K562 (cell line): ENCODE data around the gene FNBP1. TPM values are rescaled to one million over a fixed set of nuclear protein-coding genes. Genes with fewer than 3 reads are reported as not detected.
A peak's percentile ranks its signal among the peaks of the same experiment; 100 is the strongest.

Experiments
- CEBPB ChIP-seq: fragments of 450-650 bp; IDR thresholded peaks from 2 replicates; pipeline ENCODE4 v1.6.1; 2016; ENCODE audit warnings: missing genetic modification characterization, missing compliant biosample characterization
- CREBBP ChIP-seq: IDR thresholded peaks from one replicate; pipeline ENCODE4 v1.6.1; 2012; ENCODE audit warnings: low read depth, mild to moderate bottlenecking, control low read depth, inconsistent platforms, low read length
- EGR1 ChIP-seq: fragments of 450-650 bp; conservative IDR thresholded peaks from 2 replicates; pipeline ENCODE4 v1.6.1; 2017; ENCODE audit warnings: mild to moderate bottlenecking
- EP300 ChIP-seq: IDR thresholded peaks from 2 replicates; pipeline ENCODE4 v1.6.1; 2012; ENCODE audit warnings: low read length, improper control_type of control experiment
- FOXP1 ChIP-seq: sonication (generic); formaldehyde crosslinking; IDR thresholded peaks from 2 replicates; pipeline ENCODE4 v1.8.0; 2022; ENCODE audit warnings: mild to moderate bottlenecking, missing genetic modification reagents
- KAT7 ChIP-seq: sonication (generic); formaldehyde crosslinking; IDR thresholded peaks from 2 replicates; pipeline ENCODE4 v1.8.0; 2022; ENCODE audit warnings: missing genetic modification reagents, mild to moderate bottlenecking, borderline replicate concordance
- NR4A1 ChIP-seq, 2 experiments: fragments of 250-450 bp in 1 of 2; fragments of 450-650 bp in 1 of 2; sonication (Bioruptor Pico) in 1 of 2; IDR thresholded peaks; 2 replicates each; pipeline versions ENCODE4 v1.4.0 to v1.6.1; 2016 to 2020; ENCODE audit warnings: mild to moderate bottlenecking in 2 of 2, missing compliant biosample characterization in 1 of 2, missing genetic modification characterization in 1 of 2, moderate library complexity in 1 of 2
- NUFIP1 ChIP-seq: fragments of 450-650 bp; IDR thresholded peaks from 2 replicates; pipeline ENCODE4 v1.6.1; 2018; ENCODE audit not compliant: partially characterized antibody
- PHB2 ChIP-seq: fragments of 450-650 bp; IDR thresholded peaks from 2 replicates; pipeline ENCODE4 v1.6.1; 2017; ENCODE audit warnings: low read depth
- POLR2AphosphoS2 ChIP-seq: IDR thresholded peaks from 2 replicates; pipeline ENCODE4 v1.6.1; 2012; ENCODE audit warnings: low read length, improper control_type of control experiment
- RBM22 ChIP-seq: fragments of 200-400 bp; formaldehyde crosslinking; IDR thresholded peaks from 2 replicates; pipeline ENCODE4 v1.6.1; 2018; ENCODE audit warnings: low read length, low read depth; ENCODE audit not compliant: poor library complexity, severe bottlenecking
- TCF7L2 ChIP-seq: fragments of 150-350 bp; IDR thresholded peaks from 2 replicates; pipeline ENCODE4 v1.6.1; 2016; ENCODE audit warnings: low read depth, mild to moderate bottlenecking, low read length, moderate library complexity
- YY1 ChIP-seq, 3 experiments: IDR thresholded peaks; 2 replicates each; pipeline ENCODE4 v1.6.1; 2011; ENCODE audit warnings: low read length in 2 of 3, mild to moderate bottlenecking in 2 of 3, moderate library complexity in 2 of 3, borderline replicate concordance in 1 of 3, control low read depth in 1 of 3, low read depth in 1 of 3; ENCODE audit not compliant: insufficient read depth in 3 of 3, insufficient replicate concordance in 2 of 3, control insufficient read depth in 1 of 3, insufficient read length in 1 of 3; ENCODE audit errors: extremely low read depth in 1 of 3
- ZNF134 ChIP-seq: fragments of 250-450 bp; sonication (Bioruptor Pico); conservative IDR thresholded peaks from 2 replicates; pipeline ENCODE4 v1.4.0; 2020
- ZNF408 ChIP-seq: fragments of 250-450 bp; sonication (Bioruptor Pico); IDR thresholded peaks from 2 replicates; pipeline ENCODE4 v1.4.0; 2020; ENCODE audit warnings: low read depth, mild to moderate bottlenecking, moderate library complexity
- ZNF431 ChIP-seq: sonication (generic); formaldehyde crosslinking; IDR thresholded peaks from 2 replicates; pipeline ENCODE4 v1.8.0; 2022; ENCODE audit warnings: mild to moderate bottlenecking, missing genetic modification reagents
- ZNF695 ChIP-seq: fragments of 450-650 bp; formaldehyde crosslinking; IDR thresholded peaks from 2 replicates; pipeline ENCODE4 v1.4.0; 2020; ENCODE audit warnings: mild to moderate bottlenecking, moderate library complexity
- polyA plus RNA-seq, 8 experiments: library from polyadenylated mRNA; depleted of rRNA in 4 of 8; stranded (reverse) in 5 of 8; unstranded in 3 of 8; fragments of >200 nt; fragmentation: Nextera tagmentation in 2 of 8; fragmentation: Illumina TruSeq in 1 of 8; extraction: Ambion mirVana in 2 of 8; extraction: Trizol in 1 of 8; gene quantifications; 2 replicates each; pipeline versions ENCODE4 v1.2.1 to v1.2.3, GENCODE V29; 2011 to 2014; ENCODE audit warnings: inconsistent platforms in 1 of 8, missing spikeins in 1 of 8
- total RNA-seq, 7 experiments: library from RNA; depleted of rRNA in 6 of 7; stranded (reverse); fragments of >200 nt in 6 of 7; fragmentation: Illumina TruSeq in 2 of 7; extraction: Trizol in 2 of 7; gene quantifications; 2 replicates each; pipeline versions ENCODE4 v1.2.1 to v1.2.3, GENCODE V29; 2011 to 2021; ENCODE audit warnings: low replicate concordance in 1 of 7
- TF ChIP-seq, protein P1 (sequence below): fragments of 450-650 bp; formaldehyde crosslinking; conservative IDR thresholded peaks from 2 replicates; pipeline ENCODE4 v1.4.0; 2022; ENCODE audit warnings: mild to moderate bottlenecking, missing genetic modification characterization
- TF ChIP-seq, protein P2 (sequence below), 2 experiments: IDR thresholded peaks in 1 of 2; conservative IDR thresholded peaks in 1 of 2; 2 replicates each; pipeline ENCODE4 v1.6.1; 2016; ENCODE audit warnings: low read depth in 2 of 2, mild to moderate bottlenecking in 1 of 2, missing compliant biosample characterization in 1 of 2, missing genetic modification characterization in 1 of 2, moderate library complexity in 1 of 2
- TF ChIP-seq, protein P3 (sequence below), 2 experiments: IDR thresholded peaks; 2 replicates each; pipeline ENCODE4 v1.6.1; 2011; ENCODE audit warnings: borderline replicate concordance in 1 of 2, control low read depth in 1 of 2, low read depth in 1 of 2, low read length in 1 of 2, mild to moderate bottlenecking in 1 of 2, mixed read lengths in 1 of 2, moderate library complexity in 1 of 2; ENCODE audit not compliant: insufficient read depth in 1 of 2, insufficient read length in 1 of 2, poor library complexity in 1 of 2, severe bottlenecking in 1 of 2; ENCODE audit errors: extremely low read depth in 1 of 2
- TF ChIP-seq, protein P4 (sequence below): fragments of 250-450 bp; sonication (Bioruptor Pico); IDR thresholded peaks from 2 replicates; pipeline ENCODE4 v1.9.0; 2021; ENCODE audit warnings: mild to moderate bottlenecking

Gene FNBP1
- total and polyA plus RNA-seq, 9 of the 15 experiments (the other 6 are each of a cell fraction or from before 2014, with no cell fraction given), result 1.8 to 14.9 (median 7.6) TPM

DNA sequence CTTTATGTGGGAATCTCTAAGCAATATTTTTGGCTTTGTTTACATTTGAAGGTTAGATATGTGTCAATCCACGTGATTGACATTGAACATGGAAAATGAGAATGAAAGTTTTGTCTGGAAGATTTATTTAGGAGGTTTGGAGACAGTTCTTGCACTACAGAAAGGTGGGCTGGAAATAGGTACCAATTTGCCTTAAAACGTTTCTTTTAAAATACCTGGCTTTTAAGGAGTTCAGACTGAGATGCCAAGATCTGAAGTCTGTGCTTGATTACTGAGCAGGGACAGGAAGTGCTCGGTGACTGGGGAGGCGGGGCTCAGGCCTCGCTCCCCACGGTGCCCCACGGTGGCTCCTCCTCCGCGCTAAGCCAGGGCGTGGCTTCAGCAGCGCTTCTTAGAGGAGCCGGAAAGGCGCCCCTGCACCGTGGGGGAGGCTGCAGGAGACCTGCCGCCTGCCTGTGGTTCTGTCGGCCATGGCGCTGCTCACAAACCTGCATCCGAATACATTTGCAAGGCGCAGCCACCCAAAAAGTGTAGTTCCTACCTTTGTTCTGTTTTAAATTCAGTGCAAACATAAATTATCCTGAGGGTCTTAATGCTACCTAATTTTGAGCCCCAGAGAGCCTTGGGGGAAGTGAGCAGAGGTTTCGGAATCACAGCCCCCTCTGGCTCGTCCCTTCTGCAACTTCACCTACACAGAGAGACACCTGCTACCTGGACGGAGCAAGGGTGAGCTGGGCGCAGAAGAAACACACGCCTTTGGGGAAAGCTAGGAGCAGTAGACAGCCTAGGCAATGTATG, 158.6 kb downstream of the FNBP1 start (continued):
- TF ChIP-seq ZNF408 (CRISPR knock-in tag), result no peak
- TF ChIP-seq FOXP1 (CRISPR knock-in tag), result no peak
- no peak for TF ChIP-seq RBM22
- TF ChIP-seq NUFIP1, result no peak
- TF ChIP-seq, protein P1, sequence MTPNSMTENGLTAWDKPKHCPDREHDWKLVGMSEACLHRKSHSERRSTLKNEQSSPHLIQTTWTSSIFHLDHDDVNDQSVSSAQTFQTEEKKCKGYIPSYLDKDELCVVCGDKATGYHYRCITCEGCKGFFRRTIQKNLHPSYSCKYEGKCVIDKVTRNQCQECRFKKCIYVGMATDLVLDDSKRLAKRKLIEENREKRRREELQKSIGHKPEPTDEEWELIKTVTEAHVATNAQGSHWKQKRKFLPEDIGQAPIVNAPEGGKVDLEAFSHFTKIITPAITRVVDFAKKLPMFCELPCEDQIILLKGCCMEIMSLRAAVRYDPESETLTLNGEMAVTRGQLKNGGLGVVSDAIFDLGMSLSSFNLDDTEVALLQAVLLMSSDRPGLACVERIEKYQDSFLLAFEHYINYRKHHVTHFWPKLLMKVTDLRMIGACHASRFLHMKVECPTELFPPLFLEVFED (CRISPR knock-in tag), result 0 out of 2 replicates have a peak, but pooled peaks have one; percentile 7
- no peak for TF ChIP-seq NR4A1 (CRISPR knock-in tag; IDR thresholded peaks at IDR 0.05)
- no peak for TF ChIP-seq NR4A1 (tag; IDR thresholded peaks at IDR 0.05)
- no peak for TF ChIP-seq EGR1
- peak in 2 of 3 experiments; percentile 46 to 96 for TF ChIP-seq YY1 (IDR thresholded peaks at IDR 0.05; ENCODE audit: borderline replicate concordance in 1 of 3, control insufficient read depth in 1 of 3, extremely low read depth in 1 of 3, insufficient read depth in 3 of 3, insufficient read length in 1 of 3, insufficient replicate concordance in 2 of 3, low read depth in 1 of 3, low read length in 2 of 3)
- TF ChIP-seq POLR2AphosphoS2, result peak; percentile 94
- no peak for TF ChIP-seq CEBPB
- TF ChIP-seq, protein P2, sequence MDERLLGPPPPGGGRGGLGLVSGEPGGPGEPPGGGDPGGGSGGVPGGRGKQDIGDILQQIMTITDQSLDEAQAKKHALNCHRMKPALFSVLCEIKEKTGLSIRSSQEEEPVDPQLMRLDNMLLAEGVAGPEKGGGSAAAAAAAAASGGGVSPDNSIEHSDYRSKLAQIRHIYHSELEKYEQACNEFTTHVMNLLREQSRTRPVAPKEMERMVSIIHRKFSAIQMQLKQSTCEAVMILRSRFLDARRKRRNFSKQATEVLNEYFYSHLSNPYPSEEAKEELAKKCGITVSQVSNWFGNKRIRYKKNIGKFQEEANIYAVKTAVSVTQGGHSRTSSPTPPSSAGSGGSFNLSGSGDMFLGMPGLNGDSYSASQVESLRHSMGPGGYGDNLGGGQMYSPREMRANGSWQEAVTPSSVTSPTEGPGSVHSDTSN (CRISPR knock-in tag; IDR thresholded peaks at IDR 0.05; ENCODE audit: low read depth), result no peak
- TF ChIP-seq, protein P2 (tag; conservative IDR thresholded peaks at IDR 0.05; ENCODE audit: low read depth), result no peak
- no peak for TF ChIP-seq CREBBP
- TF ChIP-seq ZNF134 (CRISPR knock-in tag), result no peak; the same call in 1 of the 2 replicates
- TF ChIP-seq PHB2, result no peak
- no peak for TF ChIP-seq ZNF695
- TF ChIP-seq EP300, result peak; percentile 52; the same call in 1 of the 2 replicates
- no peak for TF ChIP-seq KAT7 (CRISPR knock-in tag)
- TF ChIP-seq, protein P3, sequence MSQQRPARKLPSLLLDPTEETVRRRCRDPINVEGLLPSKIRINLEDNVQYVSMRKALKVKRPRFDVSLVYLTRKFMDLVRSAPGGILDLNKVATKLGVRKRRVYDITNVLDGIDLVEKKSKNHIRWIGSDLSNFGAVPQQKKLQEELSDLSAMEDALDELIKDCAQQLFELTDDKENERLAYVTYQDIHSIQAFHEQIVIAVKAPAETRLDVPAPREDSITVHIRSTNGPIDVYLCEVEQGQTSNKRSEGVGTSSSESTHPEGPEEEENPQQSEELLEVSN (IDR thresholded peaks at IDR 0.05; ENCODE audit: borderline replicate concordance in 1 of 2, extremely low read depth in 1 of 2, insufficient read depth in 1 of 2, insufficient read length in 1 of 2, low read depth in 1 of 2, low read length in 1 of 2, poor library complexity in 1 of 2, severe bottlenecking in 1 of 2), result peak; percentile 50 to 84
- TF ChIP-seq, protein P4, sequence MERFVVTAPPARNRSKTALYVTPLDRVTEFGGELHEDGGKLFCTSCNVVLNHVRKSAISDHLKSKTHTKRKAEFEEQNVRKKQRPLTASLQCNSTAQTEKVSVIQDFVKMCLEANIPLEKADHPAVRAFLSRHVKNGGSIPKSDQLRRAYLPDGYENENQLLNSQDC, result peak; percentile 81; the same call in 1 of the 2 replicates
- TF ChIP-seq ZNF431 (CRISPR knock-in tag), result no peak
- no peak for TF ChIP-seq TCF7L2
